Stimulated activated effector memory CD8-positive, alpha-beta T cell treated with anti-CD3 and anti-CD28 coated beads, Interleukin-12 subunit alpha, Interleukin-12 subunit beta, amount 100 ng/mL, for 72 hours (primary cell): ENCODE results near the gene CCDC85C.

ENCODE experiments used
- ATAC-seq: fragments of 150-1000 bp; cut with Tn5 transposase; 2 replicates; pipeline ENCODE4 v1.10.0; 2021
- DNase-seq, 2 donors: peaks; one replicate each; pipeline ENCODE4 v3.0.0; 2021 to 2022; ENCODE audit warnings: low spot score in 2 of 2
- H3K27ac Mint-ChIP-seq: one replicate; pipeline ENCODE4 v1.8.0; 2022; ENCODE audit warnings: mild to moderate bottlenecking, mixed read lengths
- H3K36me3 Mint-ChIP-seq: one replicate; pipeline ENCODE4 v1.8.0; 2022; ENCODE audit warnings: mild to moderate bottlenecking, mixed read lengths
- H3K4me1 Mint-ChIP-seq: one replicate; pipeline ENCODE4 v1.8.0; 2022; ENCODE audit warnings: mixed read lengths
- H3K4me3 Mint-ChIP-seq: one replicate; pipeline ENCODE4 v1.8.0; 2022; ENCODE audit warnings: mild to moderate bottlenecking, mixed read lengths
- H3K9me3 Mint-ChIP-seq: one replicate; pipeline ENCODE4 v1.8.0; 2022; ENCODE audit warnings: mixed read lengths

CCDC85C gene

DNA sequence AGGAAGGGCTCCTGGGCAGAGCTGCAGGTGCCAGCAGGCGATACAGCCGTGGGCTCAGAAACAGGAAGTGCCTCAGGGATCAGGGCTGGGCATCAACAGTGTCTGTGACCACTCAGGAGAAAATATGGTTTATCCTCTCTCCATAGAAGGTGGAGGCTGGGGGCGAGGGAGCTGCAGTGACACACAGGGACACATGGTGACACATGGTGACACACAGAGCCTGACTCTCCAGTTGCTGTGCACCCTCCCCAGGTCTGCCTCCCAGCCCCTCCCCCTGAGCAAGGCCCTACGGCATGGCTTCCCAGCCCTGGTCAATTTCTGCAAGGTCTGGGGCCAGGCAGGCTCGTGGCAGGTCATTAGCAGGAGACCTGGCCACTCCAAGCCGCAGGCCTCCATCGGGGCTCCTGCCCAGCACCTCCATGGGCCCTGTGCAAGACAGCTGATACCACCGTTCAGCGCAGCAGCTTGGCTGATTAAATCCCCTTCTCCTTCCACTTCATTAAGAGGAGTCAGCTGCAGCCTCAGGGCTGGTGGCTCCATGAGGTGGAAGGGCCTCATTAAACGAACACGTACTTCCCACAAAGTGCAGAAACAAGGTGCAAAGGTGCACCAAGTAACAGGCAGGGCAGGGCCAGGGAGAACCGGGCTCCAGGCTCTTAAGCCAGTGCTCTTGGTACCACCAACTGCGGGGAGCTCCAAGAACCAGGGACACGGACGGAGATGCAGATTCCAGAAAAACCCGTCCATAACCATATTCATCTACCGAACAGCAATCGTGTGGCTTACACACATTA lies 62.1 kb downstream of the CCDC85C start:
- no peak for DNase-seq
- no peak for ATAC-seq
- Mint-ChIP-seq H3K36me3 (no peaks in the 10 kb centered on the region), H3K27ac (peak overlapping the region; percentile 5), H3K4me1 (peaks cover 51% of the 10 kb centered on the region), H3K4me3 (no peak overlapping the region), H3K9me3 (no peaks in the 10 kb centered on the region)

GRCh38 chr14:99541211-99541610 lies 62.8 kb downstream of the CCDC85C start:
- Mint-ChIP-seq H3K36me3 (no peaks in the 10 kb centered on the region), H3K9me3 (no peaks in the 10 kb centered on the region), H3K27ac (peak overlapping the region; percentile 5), H3K4me3 (no peak overlapping the region), H3K4me1 (peaks cover 48% of the 10 kb centered on the region)
- DNase-seq, result no peak
- ATAC-seq, result no peak

GRCh38 chr14:99540196-99541032 lies 63.6 kb downstream of the CCDC85C start:
- DNase-seq (no peak), ATAC-seq (no peak)
- Mint-ChIP-seq H3K4me3 (no peak overlapping the region), H3K4me1 (peaks cover 41% of the 10 kb centered on the region), H3K27ac (no peak overlapping the region), H3K36me3 (no peaks in the 10 kb centered on the region), H3K9me3 (no peaks in the 10 kb centered on the region)

DNA sequence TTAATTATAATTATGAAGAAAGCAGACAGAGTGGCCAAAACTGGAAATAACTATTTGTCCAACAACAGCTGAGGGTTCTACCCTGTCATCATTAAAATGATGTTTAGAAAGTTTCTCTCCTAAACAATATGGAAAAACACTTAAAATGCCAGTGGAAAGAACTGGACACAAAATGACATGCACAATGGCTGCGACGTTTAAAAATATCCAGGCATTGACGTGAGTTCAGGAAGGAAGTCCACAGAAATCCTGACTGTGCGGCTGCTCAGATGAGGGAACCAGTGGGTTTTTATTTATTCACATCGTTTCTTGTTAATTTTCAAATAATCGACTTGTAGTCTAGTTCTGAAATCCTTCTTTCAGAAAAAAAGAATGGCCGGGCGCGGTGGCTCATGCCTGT lies 64.5 kb downstream of the CCDC85C start:
- no peak for ATAC-seq
- Mint-ChIP-seq H3K4me3 (no peak overlapping the region), H3K36me3 (no peaks in the 10 kb centered on the region), H3K27ac (no peak overlapping the region), H3K4me1 (peaks cover 32% of the 10 kb centered on the region), H3K9me3 (no peaks in the 10 kb centered on the region)
- no peak for DNase-seq

- no peak overlapping the region for H3K4me3 Mint-ChIP-seq
- H3K9me3 Mint-ChIP-seq, result no peaks in the 10 kb centered on the region
- DNase-seq, result no peak
- no peaks in the 10 kb centered on the region for H3K36me3 Mint-ChIP-seq
- no peak overlapping the region for H3K27ac Mint-ChIP-seq
- ATAC-seq, result no peak
- H3K4me1 Mint-ChIP-seq, result peaks cover 24% of the 10 kb centered on the region
These were observed 65.3 kb downstream of the CCDC85C start for GRCh38 chr14:99538733-99539132.

DNA sequence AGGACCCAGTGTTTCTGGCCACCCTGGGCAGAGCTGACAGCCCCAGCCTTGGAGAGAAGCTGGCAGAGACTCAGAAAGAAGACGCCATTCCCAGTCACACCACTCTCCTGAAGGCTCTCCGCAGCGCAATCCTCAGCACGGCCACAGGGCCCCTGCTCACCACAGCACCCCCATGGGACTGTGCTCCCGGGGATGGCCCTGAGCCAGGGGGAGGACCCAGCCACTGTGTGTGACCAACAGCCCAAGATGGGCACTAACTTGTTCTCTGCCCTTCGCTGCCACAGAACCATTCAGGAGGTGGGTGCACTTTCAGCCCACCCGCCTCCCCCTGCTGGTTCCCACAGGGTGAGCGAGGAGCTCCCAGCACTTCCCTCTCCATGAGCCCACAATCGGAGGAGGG lies 65.7 kb downstream of the CCDC85C start:
- Mint-ChIP-seq H3K36me3 (no peaks in the 10 kb centered on the region), H3K27ac (no peak overlapping the region), H3K4me3 (no peak overlapping the region), H3K4me1 (peaks cover 19% of the 10 kb centered on the region), H3K9me3 (no peaks in the 10 kb centered on the region)
- ATAC-seq, result no peak
- no peak for DNase-seq

- Mint-ChIP-seq H3K27ac (no peak overlapping the region), H3K4me3 (no peak overlapping the region), H3K36me3 (no peaks in the 10 kb centered on the region), H3K4me1 (peaks cover 16% of the 10 kb centered on the region), H3K9me3 (no peaks in the 10 kb centered on the region)
- ATAC-seq (no peak), DNase-seq (no peak)
These were observed 66.6 kb downstream of the CCDC85C start for GRCh38 chr14:99537399-99537798.

- no peaks in the 10 kb centered on the region for H3K36me3 Mint-ChIP-seq
- no peaks in the 10 kb centered on the region for H3K9me3 Mint-ChIP-seq
- H3K4me1 Mint-ChIP-seq, result peaks cover 3% of the 10 kb centered on the region
- ATAC-seq (no peak), DNase-seq (no peak)
- H3K27ac Mint-ChIP-seq, result no peak overlapping the region
- no peak overlapping the region for H3K4me3 Mint-ChIP-seq
These were observed 67.9 kb downstream of the CCDC85C start for GRCh38 chr14:99535908-99536778.

- H3K27ac Mint-ChIP-seq, result no peak overlapping the region
- DNase-seq, result no peak
- H3K36me3 Mint-ChIP-seq, result no peaks in the 10 kb centered on the region
- H3K4me1 Mint-ChIP-seq, result no peaks in the 10 kb centered on the region
- no peak overlapping the region for H3K4me3 Mint-ChIP-seq
- ATAC-seq, result no peak
- H3K9me3 Mint-ChIP-seq, result no peaks in the 10 kb centered on the region
These were observed 68.6 kb downstream of the CCDC85C start for GRCh38 chr14:99535448-99535847.

DNA sequence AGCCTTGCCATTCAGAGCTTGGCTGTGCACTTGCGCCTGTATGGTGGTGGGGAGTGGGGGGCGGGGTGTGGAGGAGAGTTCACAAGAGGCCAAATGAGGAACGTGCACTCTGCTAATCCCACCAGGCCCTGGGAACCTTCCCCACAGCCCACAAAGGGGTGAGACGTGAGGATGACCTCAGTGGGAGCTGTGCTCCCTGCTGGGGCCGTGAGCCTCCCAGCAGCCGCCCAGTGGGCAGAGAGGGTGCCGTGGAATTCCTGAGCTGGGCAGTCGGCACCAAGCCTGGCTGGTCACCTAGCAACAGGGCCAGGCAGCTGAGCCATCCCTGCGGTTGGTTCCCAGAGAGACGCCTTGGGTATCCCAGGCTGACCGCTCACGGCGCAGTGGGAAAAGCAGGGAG lies 69.1 kb downstream of the CCDC85C start:
- DNase-seq (no peak), ATAC-seq (no peak)
- Mint-ChIP-seq H3K9me3 (no peaks in the 10 kb centered on the region), H3K4me3 (no peak overlapping the region), H3K4me1 (no peaks in the 10 kb centered on the region), H3K36me3 (no peaks in the 10 kb centered on the region), H3K27ac (no peak overlapping the region)

GRCh38 chr14:99534333-99534732 lies 69.7 kb downstream of the CCDC85C start:
- no peak overlapping the region for H3K4me3 Mint-ChIP-seq
- H3K9me3 Mint-ChIP-seq, result no peaks in the 10 kb centered on the region
- no peak for DNase-seq
- H3K4me1 Mint-ChIP-seq, result no peaks in the 10 kb centered on the region
- ATAC-seq, result no peak
- no peaks in the 10 kb centered on the region for H3K36me3 Mint-ChIP-seq
- no peak overlapping the region for H3K27ac Mint-ChIP-seq

DNA sequence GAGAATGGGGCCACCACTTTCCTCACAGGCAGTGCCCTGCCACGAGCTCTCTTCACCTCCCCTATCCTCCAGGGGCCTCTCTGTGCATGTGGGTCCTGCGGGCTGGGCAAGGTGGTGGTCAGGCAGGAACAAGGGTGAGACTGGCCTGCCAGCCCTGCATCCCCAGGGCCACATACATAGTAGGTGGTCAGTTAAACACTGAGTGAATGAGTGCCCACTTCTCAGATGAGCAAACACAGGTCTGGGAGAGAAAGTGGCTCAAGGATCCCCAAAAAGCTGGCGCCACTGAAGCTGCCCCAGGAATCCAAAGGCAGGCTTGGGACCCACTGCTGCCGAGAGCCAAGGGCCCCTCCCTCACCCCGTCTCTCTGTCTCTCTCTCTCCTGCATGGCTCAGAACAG lies 71.7 kb downstream of the CCDC85C start:
- H3K36me3 Mint-ChIP-seq, result no peaks in the 10 kb centered on the region
- no peaks in the 10 kb centered on the region for H3K9me3 Mint-ChIP-seq
- H3K27ac Mint-ChIP-seq, result no peak overlapping the region
- ATAC-seq (no peak), DNase-seq (no peak)
- H3K4me1 Mint-ChIP-seq, result no peaks in the 10 kb centered on the region
- H3K4me3 Mint-ChIP-seq, result no peak overlapping the region

DNA sequence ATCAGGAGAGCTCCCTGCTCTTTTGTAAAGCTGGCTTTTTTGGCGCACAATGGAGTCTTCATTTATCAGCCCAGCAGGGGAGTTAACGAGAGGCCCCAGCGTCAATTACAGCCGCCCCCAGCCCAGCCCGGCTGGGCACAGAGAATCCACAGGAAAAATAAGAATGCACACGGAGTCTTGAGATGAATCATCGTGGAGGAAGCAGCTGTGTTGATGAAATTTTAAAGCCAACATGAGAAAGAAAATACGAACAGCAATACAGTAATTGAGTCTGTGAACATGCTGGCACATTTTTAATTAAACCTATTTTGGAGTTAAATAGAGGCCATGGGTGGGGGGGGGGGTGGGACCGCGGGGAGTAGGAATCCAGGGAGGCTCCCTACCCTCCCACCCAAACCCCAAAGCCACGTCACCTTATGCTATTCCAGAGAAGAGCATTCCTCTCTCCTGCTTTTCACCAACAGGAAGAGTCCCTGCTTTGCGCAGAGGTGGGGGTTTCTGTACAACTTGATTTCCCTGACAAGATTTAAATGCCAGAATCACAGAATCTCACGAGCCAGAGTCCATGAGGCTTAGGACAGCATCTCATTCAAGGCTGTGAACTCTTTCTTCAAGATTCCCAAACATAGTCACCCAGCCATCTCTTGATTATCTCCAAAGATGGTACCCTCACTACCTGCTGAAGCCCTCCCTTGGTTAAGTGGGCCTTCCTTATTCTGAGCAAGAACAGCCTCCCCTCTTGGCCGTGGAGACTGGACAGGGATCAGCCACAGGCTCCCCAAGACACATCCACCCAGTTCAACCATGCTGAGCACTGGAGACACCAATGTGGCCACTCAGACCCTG lies 72.5 kb downstream of the CCDC85C start:
- no peak overlapping the region for H3K4me3 Mint-ChIP-seq
- ATAC-seq (no peak), DNase-seq (no peak)
- no peak overlapping the region for H3K27ac Mint-ChIP-seq
- no peaks in the 10 kb centered on the region for H3K36me3 Mint-ChIP-seq
- H3K9me3 Mint-ChIP-seq, result no peaks in the 10 kb centered on the region
- no peaks in the 10 kb centered on the region for H3K4me1 Mint-ChIP-seq

- no peak overlapping the region for H3K27ac Mint-ChIP-seq
- no peak overlapping the region for H3K4me3 Mint-ChIP-seq
- no peak for DNase-seq
- H3K9me3 Mint-ChIP-seq, result no peaks in the 10 kb centered on the region
- ATAC-seq, result no peak
- no peaks in the 10 kb centered on the region for H3K36me3 Mint-ChIP-seq
- peaks cover under 1% of the 10 kb centered on the region for H3K4me1 Mint-ChIP-seq
These were observed 73.4 kb downstream of the CCDC85C start for GRCh38 chr14:99530407-99531155.
